ENCODE measurements around the gene AKAP8L. TPM values are rescaled to one million over a fixed set of nuclear protein-coding genes. Genes with fewer than 3 reads are reported as not detected.

Gene AKAP8L
- total RNA-seq, 1 donor = 69.5 TPM

DNA sequence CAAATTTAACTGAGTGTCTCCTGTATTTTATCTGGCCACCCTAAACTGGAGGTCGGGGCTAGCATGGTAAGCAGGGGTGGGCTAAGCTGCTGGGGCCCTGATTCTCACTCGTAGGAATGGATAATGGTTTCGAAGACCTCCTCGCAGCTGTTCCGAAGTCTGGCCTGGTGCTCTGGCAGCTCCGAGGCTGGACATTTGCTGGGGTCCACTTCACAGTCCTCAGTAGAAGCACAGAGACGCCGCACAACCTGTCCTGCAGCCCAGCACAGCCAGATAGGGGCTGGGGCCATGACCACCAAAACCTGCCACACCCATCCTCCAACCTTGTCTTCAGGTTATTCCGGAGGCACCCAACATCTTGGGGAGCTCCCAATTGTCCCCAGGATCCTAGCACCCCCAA, 37.2 kb upstream of the AKAP8L start:
- TF ChIP-seq, protein P1, sequence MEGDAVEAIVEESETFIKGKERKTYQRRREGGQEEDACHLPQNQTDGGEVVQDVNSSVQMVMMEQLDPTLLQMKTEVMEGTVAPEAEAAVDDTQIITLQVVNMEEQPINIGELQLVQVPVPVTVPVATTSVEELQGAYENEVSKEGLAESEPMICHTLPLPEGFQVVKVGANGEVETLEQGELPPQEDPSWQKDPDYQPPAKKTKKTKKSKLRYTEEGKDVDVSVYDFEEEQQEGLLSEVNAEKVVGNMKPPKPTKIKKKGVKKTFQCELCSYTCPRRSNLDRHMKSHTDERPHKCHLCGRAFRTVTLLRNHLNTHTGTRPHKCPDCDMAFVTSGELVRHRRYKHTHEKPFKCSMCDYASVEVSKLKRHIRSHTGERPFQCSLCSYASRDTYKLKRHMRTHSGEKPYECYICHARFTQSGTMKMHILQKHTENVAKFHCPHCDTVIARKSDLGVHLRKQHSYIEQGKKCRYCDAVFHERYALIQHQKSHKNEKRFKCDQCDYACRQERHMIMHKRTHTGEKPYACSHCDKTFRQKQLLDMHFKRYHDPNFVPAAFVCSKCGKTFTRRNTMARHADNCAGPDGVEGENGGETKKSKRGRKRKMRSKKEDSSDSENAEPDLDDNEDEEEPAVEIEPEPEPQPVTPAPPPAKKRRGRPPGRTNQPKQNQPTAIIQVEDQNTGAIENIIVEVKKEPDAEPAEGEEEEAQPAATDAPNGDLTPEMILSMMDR (IDR thresholded peaks at IDR 0.05; ENCODE audit: extremely low read depth, low read depth, low read length) = no peak
- H3K4me3 ChIP-seq (ENCODE audit: insufficient read depth, low read length) = no peak overlapping the region
- H3K9me3 ChIP-seq (ENCODE audit: low read depth, low read length) = no peaks in the 10 kb centered on the region
- no peak overlapping the region for H3K27ac ChIP-seq (ENCODE audit: low read depth, low read length)
- peaks cover 36% of the 10 kb centered on the region for H3K27me3 ChIP-seq (ENCODE audit: insufficient read depth, low read length)
- no peaks in the 10 kb centered on the region for H3K36me3 ChIP-seq (ENCODE audit: insufficient read depth, low read length)
- no peaks in the 10 kb centered on the region for H4K20me1 ChIP-seq (ENCODE audit: insufficient read depth, low read length)
- peaks cover 6% of the 10 kb centered on the region for H3K4me1 ChIP-seq (ENCODE audit: insufficient read depth, low read length)
- peak; percentile 76 for DNase-seq (ENCODE audit: insufficient read length, low spot score, missing footprints)
- no peak overlapping the region for H3K4me2 ChIP-seq (ENCODE audit: insufficient read depth, low read length)
- no peak overlapping the region for H2AFZ ChIP-seq (ENCODE audit: low read length)
- H3K79me2 ChIP-seq (ENCODE audit: insufficient read depth, low read length) = no peaks in the 10 kb centered on the region

DNA sequence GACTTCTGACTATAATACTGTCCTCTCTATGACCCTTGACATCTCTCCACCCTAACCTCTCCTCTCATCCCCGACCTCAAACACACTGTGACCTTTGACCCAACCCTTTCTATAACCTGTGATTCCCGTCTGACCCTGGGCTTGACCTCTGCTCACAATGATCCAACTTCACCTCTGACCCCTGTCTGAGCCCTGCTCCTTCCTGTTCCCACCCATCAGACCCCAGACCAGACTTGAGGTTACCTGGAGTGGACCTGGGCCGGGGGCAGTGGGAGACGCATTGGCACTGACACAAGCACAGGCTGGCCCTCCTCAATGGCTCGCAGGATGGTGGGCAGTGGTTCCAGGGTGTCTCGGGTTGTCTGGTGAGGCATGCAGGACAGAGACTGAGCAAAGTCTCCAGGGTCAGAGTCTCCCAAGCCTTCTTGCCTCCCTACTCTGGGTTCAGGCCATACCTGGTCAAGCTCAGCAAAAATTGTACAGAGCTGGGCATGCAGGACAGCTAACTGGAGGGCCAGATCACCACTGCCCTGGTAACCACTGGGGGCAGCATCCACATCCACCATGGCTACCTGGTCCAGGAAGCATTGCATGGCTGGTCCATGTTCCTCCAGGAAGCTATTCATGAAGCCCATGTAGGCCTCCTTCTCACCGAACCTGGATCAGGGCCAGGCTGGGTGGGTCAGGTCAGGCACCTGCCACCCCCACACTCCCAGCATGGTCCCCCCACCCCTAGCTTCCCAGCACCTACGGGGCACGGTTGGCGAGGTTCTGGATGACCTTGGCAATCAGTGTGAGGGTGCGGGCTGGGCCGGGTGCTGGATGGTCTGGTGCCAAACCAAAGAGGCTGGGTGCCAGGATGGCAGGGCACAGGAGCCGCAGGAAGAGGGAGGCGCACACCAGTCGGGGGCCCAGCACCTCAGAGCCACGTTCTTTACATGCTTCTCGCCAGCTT, 35.4 kb upstream of the AKAP8L start:
- TF ChIP-seq, protein P1 (IDR thresholded peaks at IDR 0.05; ENCODE audit: extremely low read depth, low read depth, low read length) = peak; percentile 30
- H3K4me3 ChIP-seq (ENCODE audit: insufficient read depth, low read length) = no peak overlapping the region
- H3K27me3 ChIP-seq (ENCODE audit: insufficient read depth, low read length) = peaks cover 30% of the 10 kb centered on the region
- H3K27ac ChIP-seq (ENCODE audit: low read depth, low read length) = no peak overlapping the region
- H3K36me3 ChIP-seq (ENCODE audit: insufficient read depth, low read length) = no peaks in the 10 kb centered on the region
- no peak overlapping the region for H3K4me2 ChIP-seq (ENCODE audit: insufficient read depth, low read length)
- H4K20me1 ChIP-seq (ENCODE audit: insufficient read depth, low read length) = peaks cover 3% of the 10 kb centered on the region
- peaks cover 8% of the 10 kb centered on the region for H3K4me1 ChIP-seq (ENCODE audit: insufficient read depth, low read length)
- no peaks in the 10 kb centered on the region for H3K9me3 ChIP-seq (ENCODE audit: low read depth, low read length)
- no peak overlapping the region for H2AFZ ChIP-seq (ENCODE audit: low read length)
- H3K79me2 ChIP-seq (ENCODE audit: insufficient read depth, low read length) = no peaks in the 10 kb centered on the region
- DNase-seq (ENCODE audit: insufficient read length, low spot score, missing footprints) = peak; percentile 94

- peak overlapping the region; percentile 77 for H3K4me3 ChIP-seq (ENCODE audit: insufficient read depth, low read length)
- H3K4me1 ChIP-seq (ENCODE audit: insufficient read depth, low read length) = peaks cover 11% of the 10 kb centered on the region
- peaks cover 28% of the 10 kb centered on the region for H3K27me3 ChIP-seq (ENCODE audit: insufficient read depth, low read length)
- H2AFZ ChIP-seq (ENCODE audit: low read length) = peak overlapping the region; percentile 94
- peaks cover 3% of the 10 kb centered on the region for H4K20me1 ChIP-seq (ENCODE audit: insufficient read depth, low read length)
- H3K9me3 ChIP-seq (ENCODE audit: low read depth, low read length) = no peaks in the 10 kb centered on the region
- H3K27ac ChIP-seq (ENCODE audit: low read depth, low read length) = peak overlapping the region; percentile 37
- no peaks in the 10 kb centered on the region for H3K79me2 ChIP-seq (ENCODE audit: insufficient read depth, low read length)
- TF ChIP-seq, protein P1 (IDR thresholded peaks at IDR 0.05; ENCODE audit: extremely low read depth, low read depth, low read length) = peak; percentile 21
- peak; percentile 96 for DNase-seq (ENCODE audit: insufficient read length, low spot score, missing footprints)
- no peaks in the 10 kb centered on the region for H3K36me3 ChIP-seq (ENCODE audit: insufficient read depth, low read length)
- peak overlapping the region; percentile 95 for H3K4me2 ChIP-seq (ENCODE audit: insufficient read depth, low read length)
Measured at GRCh38 chr19:15453091-15453578, 34.3 kb upstream of the AKAP8L start.
